Liver (tissue), 3 donors: ENCODE data around the gene MRAS.

Source experiments
- CTCF ChIP-seq: fragments of 150-350 bp; IDR thresholded peaks from 2 replicates; pipeline ENCODE4 v1.5.1; 2017; ENCODE audit warnings: improper control_type of control experiment, low read depth, low read length; ENCODE audit not compliant: missing input control
- GABPA ChIP-seq, 2 donors: IDR thresholded peaks in 1 of 2; conservative IDR thresholded peaks in 1 of 2; 2 replicates each; pipeline ENCODE4 v1.6.1; 2016; ENCODE audit warnings: antibody characterized with exemption in 2 of 2, mild to moderate bottlenecking in 1 of 2, moderate library complexity in 1 of 2
- JUND ChIP-seq, 2 donors: IDR thresholded peaks; 2 replicates each; pipeline ENCODE4 v1.6.1; 2016; ENCODE audit warnings: antibody characterized with exemption in 2 of 2
- REST ChIP-seq: IDR thresholded peaks from 2 replicates; pipeline ENCODE4 v1.6.1; 2016; ENCODE audit warnings: antibody characterized with exemption, mild to moderate bottlenecking
- SP1 ChIP-seq: IDR thresholded peaks from 2 replicates; pipeline ENCODE4 v1.6.1; 2018; ENCODE audit warnings: antibody characterized with exemption, mild to moderate bottlenecking
- TAF1 ChIP-seq: conservative IDR thresholded peaks from 2 replicates; pipeline ENCODE4 v1.6.1; 2016; ENCODE audit warnings: antibody characterized with exemption, mild to moderate bottlenecking
- YY1 ChIP-seq: IDR thresholded peaks from 2 replicates; pipeline ENCODE4 v1.6.1; 2016; ENCODE audit warnings: antibody characterized with exemption, mild to moderate bottlenecking
- ZBTB33 ChIP-seq: IDR thresholded peaks from 2 replicates; pipeline ENCODE4 v1.6.1; 2016; ENCODE audit warnings: antibody characterized with exemption
- donor health status: healthy.
- donor health status: healthy.

- TF ChIP-seq CTCF, result no peak
- no peak for TF ChIP-seq GABPA (IDR thresholded peaks at IDR 0.05 in 1 of 2, conservative IDR thresholded peaks at IDR 0.05 in 1 of 2)
- TF ChIP-seq REST, result no peak
- TF ChIP-seq TAF1, result no peak
- TF ChIP-seq ZBTB33, result no peak
- TF ChIP-seq YY1, result no peak
- TF ChIP-seq JUND (IDR thresholded peaks at IDR 0.05), result no peak
- no peak for TF ChIP-seq SP1
Measured at GRCh38 chr3:138437281-138437680, 88.9 kb downstream of the MRAS start.
